ENCODE results near the gene GBF1.
"Not testable (repeated sequence)": the region's sequence is repeated elsewhere in the genome, so short reads cannot be mapped to it uniquely, and the experiment has no call there.

GBF1 gene

GRCh38 chr10:102234888-102235597 lies 10.3 kb upstream of the GBF1 start:
- DNase-seq, result no peak

GRCh38 chr10:102235598-102235920 lies 9.8 kb upstream of the GBF1 start:
- DNase-seq, result no peak

- DNase-seq, result no peak
Measured at GRCh38 chr10:102236006-102236405, 9.3 kb upstream of the GBF1 start.

- DNase-seq, result no peak
Measured at GRCh38 chr10:102237711-102238252, 7.5 kb upstream of the GBF1 start.

- DNase-seq, result no peak
Measured at GRCh38 chr10:102240467-102241031, 4.8 kb upstream of the GBF1 start.

- peak in 1 of 2 experiments; percentile 37 for DNase-seq
Measured at GRCh38 chr10:102241032-102241443, 4.3 kb upstream of the GBF1 start.

GRCh38 chr10:102241444-102242117 lies 3.8 kb upstream of the GBF1 start, which contains the start of gene PITX3:
PITX3 (minus strand) TSS chr10:102241512; CDS start chr10:102232080, 9,432 bp downstream.
- DNase-seq, result peak; percentile 95 to 97

- DNase-seq, result no peak
Measured at GRCh38 chr10:102242118-102242485, 3.2 kb upstream of the GBF1 start.

GRCh38 chr10:102243309-102243708 lies 2.0 kb upstream of the GBF1 start:
- no peak for DNase-seq

GRCh38 chr10:102245932-102246251 lies 560 bp downstream of the GBF1 start:
- DNase-seq, result peak in 1 of 2 experiments; percentile 31

- peak in 1 of 2 experiments; percentile 24 for DNase-seq
Measured at GRCh38 chr10:102246261-102246660, 929 bp downstream of the GBF1 start.

GRCh38 chr10:102247734-102248133 lies 2.4 kb downstream of the GBF1 start:
- peak; percentile 26 to 37 for DNase-seq

GRCh38 chr10:102252508-102252907 lies 7.2 kb downstream of the GBF1 start:
- DNase-seq, result not testable (repeated sequence)

- DNase-seq, result no peak
Measured at GRCh38 chr10:102254426-102254825, 9.1 kb downstream of the GBF1 start.

- DNase-seq, result no peak
Measured at GRCh38 chr10:102255404-102255803, 10.1 kb downstream of the GBF1 start.

- no peak for DNase-seq
Measured at GRCh38 chr10:102261196-102261595, 15.9 kb downstream of the GBF1 start.

GRCh38 chr10:102261842-102262241 lies 16.5 kb downstream of the GBF1 start:
- DNase-seq, result no peak

- DNase-seq, result no peak
Measured at GRCh38 chr10:102262744-102263370, 17.5 kb downstream of the GBF1 start.

GRCh38 chr10:102264371-102264770 lies 19.0 kb downstream of the GBF1 start:
- no peak for DNase-seq

GRCh38 chr10:102266670-102267069 lies 21.3 kb downstream of the GBF1 start:
- no peak for DNase-seq

GRCh38 chr10:102267748-102268147 lies 22.4 kb downstream of the GBF1 start:
- DNase-seq, result no peak

- DNase-seq, result no peak
Measured at GRCh38 chr10:102268375-102268888, 23.1 kb downstream of the GBF1 start.

- no peak for DNase-seq
Measured at GRCh38 chr10:102269017-102269416, 23.7 kb downstream of the GBF1 start.
